GM08714 (cell line): ENCODE measurements around the gene ARMC5.
A peak's percentile ranks its signal among the peaks of the same experiment; 100 is the strongest.
"Not testable (repeated sequence)": the region's sequence is repeated elsewhere in the genome, so short reads cannot be mapped to it uniquely, and the experiment has no call there.

Experiments
- H3K4me3 ChIP-seq: fragments of 200-500 bp; sonication (Bioruptor generic); 2 replicates; pipeline ENCODE4 v1.5.1; 2014; ENCODE audit warnings: mild to moderate bottlenecking, low read length, inconsistent platforms
- ZNF274 ChIP-seq: IDR thresholded peaks from 2 replicates; pipeline ENCODE4 v1.6.1; 2012; ENCODE audit warnings: mild to moderate bottlenecking, low read depth, low read length

The ARMC5 gene

DNA sequence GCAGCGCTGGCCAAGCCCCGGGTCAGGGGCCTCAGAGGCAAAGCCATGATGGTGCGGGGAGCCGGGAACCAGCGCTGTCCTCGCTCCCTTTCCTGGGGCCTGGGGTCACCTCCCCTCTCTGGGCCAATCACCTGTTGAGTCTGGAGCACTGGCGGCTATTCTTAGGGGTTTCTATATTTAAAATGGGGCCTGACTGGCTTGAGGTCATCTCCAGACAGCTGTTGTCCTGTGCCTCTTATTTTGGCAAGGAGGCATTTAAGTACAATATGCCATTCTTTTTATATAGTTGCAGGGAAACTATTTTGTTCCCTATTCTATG, 31.1 kb upstream of the ARMC5 start, which contains the start of gene COX6A2:
Gene COX6A2, minus strand, starts transcription at position 82 of the 319 bp plus-strand sequence. Its CDS starts 35 bp downstream, at position 47.
- H3K4me3 ChIP-seq: no peak within 1 kb of the TSS
- TF ChIP-seq ZNF274: no peak

DNA sequence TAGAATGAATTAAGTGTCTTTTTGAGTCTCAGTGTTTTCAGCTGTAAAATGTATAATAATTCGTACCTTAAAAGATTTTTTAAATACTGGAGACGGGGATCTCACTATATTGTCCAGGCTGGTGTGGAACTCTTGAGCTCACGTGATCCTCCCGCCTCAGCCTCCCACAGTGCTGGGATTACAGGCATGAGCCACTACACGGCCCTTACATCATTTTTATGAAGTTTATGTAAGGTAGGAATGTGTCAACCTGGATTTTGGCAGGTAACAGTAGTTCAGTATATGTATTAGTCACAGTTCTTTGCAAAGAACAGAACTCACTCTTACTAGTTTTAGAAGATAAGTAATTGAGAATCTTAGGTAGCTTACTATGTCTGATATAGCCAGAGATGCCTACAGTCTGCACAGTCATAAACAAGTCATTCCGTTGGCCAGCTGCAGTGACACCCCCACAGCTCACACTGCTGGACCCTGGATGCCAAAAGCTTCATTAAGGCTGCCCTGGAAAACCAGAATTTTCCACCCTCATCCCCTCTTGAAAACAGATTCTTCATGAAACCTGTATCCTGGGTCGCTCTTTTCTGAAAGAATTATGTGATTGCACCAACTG, 30.6 kb upstream of the ARMC5 start:
- no peak overlapping the region for H3K4me3 ChIP-seq
- TF ChIP-seq ZNF274: no peak

DNA sequence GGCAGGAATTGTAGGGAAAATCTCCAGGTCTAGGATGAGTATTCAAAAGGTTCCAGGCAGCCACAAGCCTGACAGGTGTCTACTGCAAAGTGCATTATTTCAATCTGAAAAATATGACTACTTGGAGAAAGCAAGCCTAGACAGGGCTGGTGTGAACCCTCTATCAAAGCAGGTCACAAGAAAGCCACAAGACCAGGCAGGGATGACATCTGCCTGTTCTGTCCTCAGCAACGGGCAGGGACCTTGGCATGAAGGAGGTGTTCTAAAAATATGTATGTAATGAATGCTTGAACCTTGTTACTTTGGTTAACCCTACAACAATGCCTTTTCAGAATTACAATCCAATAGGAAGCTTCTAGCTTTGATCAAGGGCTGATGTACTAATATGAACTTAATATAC, 30.0 kb upstream of the ARMC5 start:
- no peak for TF ChIP-seq ZNF274

DNA sequence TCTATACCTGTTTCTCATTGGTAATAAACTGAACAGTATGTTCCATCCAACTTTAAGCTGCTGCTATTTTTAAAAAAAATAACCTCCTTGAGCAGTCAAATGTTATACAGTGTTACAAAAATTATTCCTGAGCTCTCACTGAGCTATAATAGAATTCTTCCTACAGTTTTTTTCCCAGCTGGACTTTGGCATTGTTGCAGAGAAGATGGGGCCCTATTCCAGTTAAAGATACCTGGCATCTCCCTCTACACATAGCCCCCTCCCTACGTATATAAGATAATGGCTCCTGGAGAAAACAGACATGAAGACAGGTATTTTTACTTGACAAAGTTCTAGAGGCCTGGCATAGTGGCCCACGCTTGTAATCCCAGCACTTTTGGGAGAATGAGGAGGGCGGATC, 29.5 kb upstream of the ARMC5 start:
- no peak for TF ChIP-seq ZNF274
- H3K4me3 ChIP-seq: no peak overlapping the region

More for the DNA sequence above, 30.0 kb upstream of the ARMC5 start:
- no peak overlapping the region for H3K4me3 ChIP-seq

DNA sequence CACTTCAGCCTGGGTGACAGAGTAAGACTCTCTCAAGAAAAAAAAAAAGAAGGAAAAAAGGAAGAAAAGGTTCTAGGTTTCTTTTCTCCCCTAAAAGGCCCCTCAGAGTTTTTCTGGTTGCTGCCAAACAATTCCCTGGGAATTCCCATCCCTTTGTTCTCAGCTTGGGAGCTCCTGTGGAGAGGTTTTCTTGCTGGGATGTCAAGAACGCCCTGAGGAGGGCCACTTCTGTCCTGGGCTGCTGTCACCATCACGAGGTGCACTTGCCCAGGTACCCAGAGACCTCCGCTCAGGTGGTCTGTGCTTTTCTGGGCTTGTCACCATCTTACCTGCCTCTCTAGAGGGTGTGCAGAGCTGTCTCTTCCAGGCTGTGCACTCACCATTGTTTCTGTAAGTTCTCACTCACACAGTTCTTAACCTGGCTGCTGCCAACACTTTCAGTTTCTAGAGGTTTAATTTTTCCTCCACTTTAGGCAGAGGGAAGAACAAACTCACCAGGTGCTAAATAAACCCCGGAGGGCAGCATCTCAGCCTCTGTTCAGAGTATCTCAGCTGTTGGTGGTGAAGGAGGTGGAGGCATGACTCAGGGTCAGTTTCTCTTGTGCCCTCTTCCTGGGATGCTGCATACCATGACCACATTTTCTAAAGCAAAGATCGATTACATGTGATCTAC, 28.8 kb upstream of the ARMC5 start:
- H3K4me3 ChIP-seq: no peak overlapping the region
- TF ChIP-seq ZNF274: no peak

DNA sequence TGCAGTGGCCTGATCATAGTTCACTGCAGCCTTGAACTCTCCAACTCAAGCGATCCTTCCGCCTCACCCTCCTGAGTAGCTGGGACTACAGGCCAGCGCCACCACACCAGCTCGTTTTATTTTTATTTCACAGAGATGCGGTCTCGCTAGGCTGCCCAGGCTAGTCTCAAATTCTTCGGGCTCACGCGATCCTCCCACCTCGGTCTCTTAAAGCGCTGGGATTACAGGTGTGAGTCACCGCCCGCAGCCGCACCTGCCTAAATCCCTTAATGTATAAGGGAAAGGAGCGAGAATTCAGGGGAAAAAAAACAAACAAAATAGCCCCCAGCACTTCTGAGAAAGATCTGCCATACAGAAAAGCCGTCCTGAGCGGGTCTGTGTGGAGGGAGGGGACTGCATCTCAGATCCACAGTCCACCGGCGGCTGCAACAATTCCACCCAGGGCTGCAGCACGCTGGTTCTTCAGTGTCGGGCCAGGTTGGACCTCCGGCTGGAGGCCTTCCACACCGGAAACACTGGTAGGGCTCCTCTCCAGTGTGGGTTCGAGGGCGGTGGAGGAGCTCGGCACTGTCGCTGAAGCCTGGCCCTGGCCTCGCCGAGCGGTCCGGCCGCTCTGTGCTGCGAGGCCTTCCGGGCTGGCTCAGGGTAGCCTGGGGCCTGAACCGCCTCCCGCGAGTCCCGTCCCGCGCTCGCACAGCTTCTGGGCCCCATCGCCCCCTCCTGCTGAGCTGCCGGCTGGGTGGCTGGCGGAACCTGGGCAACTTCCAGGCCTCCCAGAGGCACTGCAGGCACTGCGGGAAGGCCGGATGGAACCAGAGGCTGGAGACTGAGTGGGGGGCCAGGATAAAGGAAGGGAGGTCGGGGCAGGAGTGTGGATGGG, 23.7 kb upstream of the ARMC5 start:
- H3K4me3 ChIP-seq: no peak overlapping the region

DNA sequence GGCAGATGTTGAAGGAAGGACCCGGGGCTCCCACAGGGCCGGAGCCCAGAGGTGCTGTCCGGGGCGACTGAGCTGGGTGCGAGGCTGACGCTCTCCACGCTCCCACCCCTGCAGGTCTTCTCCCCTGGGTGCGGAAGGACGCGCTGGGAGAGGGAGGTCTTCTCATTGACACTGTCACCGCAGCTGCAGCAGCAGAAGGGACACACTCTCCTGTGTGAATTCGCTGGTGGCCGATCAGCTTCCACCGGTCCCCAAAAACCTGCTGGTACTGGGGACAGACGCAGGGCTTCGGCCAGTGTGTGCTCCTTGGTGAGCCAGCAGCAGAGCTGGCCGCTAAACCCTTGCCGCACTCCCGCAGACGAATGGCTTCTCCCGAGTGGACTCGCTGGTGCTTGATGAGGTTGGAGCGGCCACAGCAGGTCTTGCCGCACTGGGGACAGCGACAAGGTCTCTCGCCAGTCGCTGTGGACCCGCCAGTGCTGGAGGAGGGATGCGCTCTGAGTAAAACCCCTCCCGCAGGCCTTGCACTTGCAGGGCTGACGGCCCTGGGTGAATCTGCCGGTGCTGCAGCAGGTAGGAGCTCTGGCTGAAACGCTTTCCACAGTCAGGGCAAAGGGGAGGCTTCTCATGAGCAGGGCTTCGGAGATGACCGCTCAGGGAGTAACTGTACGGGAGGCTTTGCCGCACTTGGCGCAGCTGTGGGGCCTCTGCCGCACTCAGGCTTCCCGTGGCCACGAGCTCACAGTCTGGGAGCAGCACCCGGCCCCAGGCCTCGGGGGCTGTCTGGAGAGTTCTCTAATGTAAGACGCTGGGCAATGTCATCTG, 22.9 kb upstream of the ARMC5 start:
- H3K4me3 ChIP-seq: no peak overlapping the region
- no peak for TF ChIP-seq ZNF274

More for the DNA sequence above, 23.7 kb upstream of the ARMC5 start:
- TF ChIP-seq ZNF274: no peak

DNA sequence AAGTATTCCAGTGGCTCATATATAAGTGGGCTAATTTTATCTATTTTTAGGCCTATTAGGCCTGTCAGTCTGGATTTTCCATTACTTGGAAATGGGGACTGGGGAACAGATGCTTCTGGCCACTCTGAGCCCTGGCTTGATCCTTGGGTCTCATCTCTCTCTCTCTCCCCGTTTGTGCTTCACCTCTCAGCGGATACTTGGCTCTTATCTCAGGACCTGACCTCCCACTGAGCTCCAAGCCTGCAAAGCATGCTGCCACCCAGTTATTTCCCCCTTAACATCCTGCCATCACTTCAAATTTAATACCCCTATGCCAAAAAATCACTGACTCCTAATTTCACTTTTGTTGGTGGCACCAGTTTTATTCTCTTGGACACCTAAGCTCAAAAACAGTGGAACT, 20.9 kb upstream of the ARMC5 start:
- TF ChIP-seq ZNF274: no peak
- no peak overlapping the region for H3K4me3 ChIP-seq

DNA sequence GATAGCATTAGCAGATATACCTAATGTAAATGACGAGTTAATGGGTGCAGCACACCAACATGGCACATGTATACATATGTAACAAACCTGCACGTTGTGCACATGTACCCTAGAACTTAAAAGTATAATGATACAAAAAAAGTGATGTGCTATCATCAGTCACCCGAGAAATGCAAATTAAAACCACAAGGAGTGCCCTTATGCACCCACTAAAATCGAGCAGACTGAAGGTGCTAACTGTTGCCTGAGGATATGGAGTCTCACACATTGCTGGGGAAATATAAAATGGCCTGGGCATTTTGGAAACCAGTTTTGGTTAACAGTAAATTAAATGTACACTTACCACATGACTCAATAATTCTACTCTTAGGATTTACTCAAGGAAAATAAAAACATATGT, 20.3 kb upstream of the ARMC5 start:
- H3K4me3 ChIP-seq: not testable (repeated sequence)

DNA sequence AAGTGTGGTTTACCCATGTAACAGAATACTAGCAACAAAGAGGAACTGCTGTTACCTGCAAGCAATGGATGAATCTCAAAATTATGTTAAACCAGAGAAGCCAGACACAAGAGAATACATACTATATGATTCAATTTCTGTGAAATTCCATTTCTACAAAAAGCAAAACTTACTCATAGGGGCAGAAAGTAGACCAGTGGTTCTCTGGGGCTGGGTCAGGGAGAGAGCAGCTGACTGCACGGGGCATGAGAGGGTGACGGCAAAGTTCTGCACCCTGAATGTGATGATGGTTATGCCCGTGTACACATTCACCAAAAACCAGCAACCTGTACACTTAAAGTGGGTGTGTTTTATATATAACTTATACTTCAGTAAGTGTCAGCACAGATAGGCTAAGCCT, 19.8 kb upstream of the ARMC5 start:
- no peak overlapping the region for H3K4me3 ChIP-seq
- TF ChIP-seq ZNF274: no peak

DNA sequence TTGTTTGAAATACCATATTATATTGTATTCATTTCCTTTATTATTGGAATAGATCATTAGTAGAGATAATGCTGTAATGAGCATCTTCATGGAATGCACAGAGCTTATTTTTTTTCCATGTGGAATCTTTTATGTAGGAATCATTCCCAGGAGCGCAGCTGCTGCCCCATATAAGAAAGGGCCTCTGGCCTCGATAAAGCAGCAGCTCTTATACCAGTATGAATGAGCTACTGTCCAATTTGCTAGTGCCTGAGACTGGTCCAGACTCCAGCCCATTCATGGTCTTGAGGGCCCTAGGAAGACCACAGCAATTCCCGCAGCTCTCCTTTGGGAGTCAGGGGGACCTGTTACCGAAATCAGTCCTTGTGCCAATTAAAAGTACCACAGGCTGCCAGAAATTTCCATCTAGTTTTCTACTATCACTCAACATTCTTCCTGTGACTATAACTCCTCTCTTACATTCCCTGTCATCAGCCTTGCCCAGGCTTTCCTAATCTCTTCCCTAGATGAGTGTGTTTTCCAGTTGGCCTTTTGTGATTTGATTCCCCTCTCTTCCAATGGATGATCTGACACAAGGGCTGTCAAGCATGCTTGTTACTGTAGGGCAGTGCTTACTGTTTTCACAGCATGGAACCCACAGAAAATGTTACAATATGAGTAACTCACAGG, 18.7 kb upstream of the ARMC5 start:
- H3K4me3 ChIP-seq: no peak overlapping the region
- TF ChIP-seq ZNF274: no peak

DNA sequence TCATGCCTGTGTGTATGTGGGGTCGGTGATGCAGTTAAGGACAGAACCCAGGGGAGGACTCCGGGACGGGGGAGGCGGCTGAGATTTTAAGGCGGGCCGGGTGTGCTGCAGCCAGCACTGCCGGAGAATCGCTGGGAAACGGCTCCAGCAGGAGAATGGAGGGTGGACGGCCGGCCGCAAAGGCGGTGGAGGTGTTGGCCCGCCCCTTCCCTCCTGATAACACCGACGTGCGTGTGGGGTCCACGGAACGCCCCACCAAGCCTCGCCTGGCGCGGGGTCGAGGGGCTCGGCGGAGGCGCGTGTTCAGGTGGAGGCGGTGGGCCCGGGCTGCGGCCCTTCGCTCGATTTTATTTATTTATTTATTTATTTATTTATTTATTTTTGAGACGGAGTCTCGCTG, 17.3 kb upstream of the ARMC5 start:
- TF ChIP-seq ZNF274: no peak
- peak overlapping the region; percentile 58; the same call in 1 of the 2 replicates for H3K4me3 ChIP-seq

DNA sequence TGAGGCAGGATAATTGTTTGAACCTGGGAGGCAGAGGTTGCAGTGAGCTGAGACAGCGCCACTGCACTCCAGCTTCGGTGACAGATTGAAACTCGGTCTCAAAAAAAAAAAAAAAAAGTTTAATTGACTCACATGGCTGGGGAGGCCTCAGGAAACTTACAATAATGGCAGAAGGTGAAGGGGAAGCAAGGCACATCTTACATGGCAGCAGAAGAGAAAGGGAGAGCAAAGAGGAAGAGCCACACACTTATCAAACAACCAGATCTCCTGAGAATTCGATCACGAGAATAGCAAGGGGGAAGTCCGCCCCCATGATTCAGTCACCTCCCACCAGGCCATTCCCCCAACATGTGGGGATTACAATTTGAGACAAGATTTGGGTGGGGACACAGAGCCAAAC, 13.4 kb upstream of the ARMC5 start:
- not testable (repeated sequence) for H3K4me3 ChIP-seq

DNA sequence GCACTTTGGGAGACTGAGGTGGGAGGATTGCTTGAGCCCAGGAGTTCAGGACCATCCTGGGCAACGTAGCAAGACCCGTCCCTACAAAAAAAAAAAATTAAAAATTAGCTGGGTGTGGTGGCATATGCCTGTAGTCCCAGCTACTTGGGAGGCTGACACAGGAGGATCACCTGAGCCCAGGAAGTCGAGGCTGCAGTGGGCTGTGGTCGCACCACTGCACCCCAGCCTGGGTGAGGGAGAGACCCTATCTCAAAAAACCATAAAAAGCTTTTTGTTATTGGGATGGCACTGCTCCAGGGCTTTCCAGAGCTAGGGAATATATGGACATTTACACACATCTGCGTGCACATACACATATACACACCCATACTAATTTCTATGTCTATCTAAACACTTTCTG, 8.1 kb upstream of the ARMC5 start:
- no peak overlapping the region for H3K4me3 ChIP-seq

More for the DNA sequence above, 8.1 kb upstream of the ARMC5 start:
- TF ChIP-seq ZNF274: no peak
